Measurements from ENCODE around the gene DUSP8.

DUSP8 gene

DNA sequence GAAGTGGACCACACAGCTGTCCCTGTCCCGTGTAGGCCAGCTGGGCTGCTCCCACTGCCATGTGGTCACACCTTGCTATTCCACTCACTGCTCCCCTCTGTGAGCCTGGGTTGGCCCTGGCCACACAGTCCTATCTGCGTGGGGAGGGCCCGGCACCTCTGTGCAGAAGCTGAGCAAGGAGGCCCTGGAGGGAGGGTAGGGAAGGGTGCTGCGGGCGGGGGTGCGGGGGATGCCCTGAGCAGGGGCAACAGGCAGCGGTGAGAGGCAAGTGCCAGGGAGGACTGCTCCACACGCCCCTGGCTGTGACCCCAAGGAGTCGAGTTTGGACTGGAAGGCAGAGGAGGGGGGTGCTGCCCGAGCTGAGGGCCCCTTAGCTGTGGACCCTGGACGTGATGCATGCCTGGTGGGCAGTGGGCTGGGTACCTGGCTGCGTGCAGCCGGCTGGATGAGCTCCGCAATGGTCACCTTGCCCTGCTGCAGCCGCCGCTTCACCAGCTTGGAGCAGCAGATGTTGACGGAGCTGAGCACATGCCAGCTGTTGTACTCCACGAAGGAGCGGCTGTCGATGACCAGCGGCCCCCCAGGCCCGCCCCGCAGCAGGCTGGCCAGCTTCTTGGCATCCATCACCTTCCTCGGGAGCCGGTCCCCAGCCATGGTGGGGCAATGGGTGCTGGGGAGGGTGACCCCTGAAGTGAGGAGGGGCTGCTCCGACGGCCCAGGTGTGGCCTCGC, 6.7 kb downstream of the DUSP8 start:
- FAIRE-seq: no peak

DNA sequence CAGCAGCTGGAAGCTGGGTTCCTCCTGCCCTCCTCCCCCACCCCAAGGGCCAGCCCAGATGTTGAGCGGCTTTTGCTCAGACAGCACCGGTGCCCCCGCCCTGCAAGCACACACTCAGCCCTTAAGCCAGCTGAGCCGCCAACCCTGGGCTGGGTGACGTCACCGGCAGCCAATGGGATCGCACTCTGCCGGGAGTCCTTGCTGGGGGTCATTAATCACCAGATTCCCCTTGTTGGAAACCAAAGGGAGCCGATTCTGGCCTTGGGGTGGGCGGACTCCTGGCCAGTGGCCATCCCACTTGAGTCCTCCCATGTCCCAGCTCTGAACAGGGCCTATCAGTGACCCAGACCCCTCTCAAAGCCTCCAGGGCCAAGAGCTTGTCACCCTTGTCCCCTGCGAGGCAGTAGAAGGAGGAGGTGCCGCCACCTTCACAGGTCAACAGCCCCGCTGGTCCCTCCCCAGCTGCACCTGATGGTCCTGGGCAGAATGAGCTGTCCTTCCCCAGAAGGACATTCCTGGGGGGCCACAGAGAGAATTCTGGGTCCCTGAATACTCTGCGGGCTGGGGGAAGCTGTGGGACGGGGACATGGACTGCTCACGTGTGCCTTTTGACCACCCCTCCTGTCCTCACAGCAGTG, 7.4 kb downstream of the DUSP8 start:
- FAIRE-seq: no peak

DNA sequence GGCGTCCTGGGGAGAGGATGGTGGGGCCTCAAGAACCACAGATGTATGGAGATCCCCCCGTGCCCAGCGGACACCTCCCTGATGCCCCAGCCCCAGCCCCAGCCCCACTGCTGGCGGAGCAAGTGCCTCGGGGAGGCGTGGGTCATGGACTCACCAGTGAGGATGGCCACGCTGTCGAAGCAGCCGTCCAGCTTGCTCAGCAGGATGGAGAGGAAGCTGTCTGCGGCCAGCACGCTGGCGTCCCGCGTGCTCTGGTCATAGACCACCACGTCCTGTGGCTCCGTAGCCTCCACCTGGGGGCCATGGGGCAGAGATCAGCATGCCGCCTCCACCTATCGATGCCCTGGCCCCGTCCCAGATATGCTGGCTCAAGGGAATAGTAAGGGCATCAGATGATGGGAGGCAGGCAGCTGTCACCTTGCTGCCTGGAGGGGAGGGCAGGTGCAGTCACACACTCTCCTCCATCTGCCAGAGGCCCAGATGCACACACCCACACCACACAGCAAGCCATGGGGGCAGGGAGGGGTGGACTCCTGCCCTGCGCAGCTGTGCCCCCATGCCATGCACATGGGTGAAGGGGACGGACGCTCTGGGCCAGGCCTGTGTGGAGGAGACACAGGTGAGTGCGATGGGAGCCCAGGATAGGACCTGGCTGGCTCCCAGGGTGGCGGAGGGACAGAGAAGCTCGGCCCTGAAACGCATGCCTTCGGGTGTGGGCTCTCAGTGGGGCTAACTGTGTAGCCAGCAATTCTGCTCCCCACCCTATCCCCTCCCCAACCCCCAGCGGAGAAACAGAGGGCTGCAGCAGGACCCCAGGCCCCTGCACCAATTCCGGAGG, 8.2 kb downstream of the DUSP8 start:
- FAIRE-seq: no peak

DNA sequence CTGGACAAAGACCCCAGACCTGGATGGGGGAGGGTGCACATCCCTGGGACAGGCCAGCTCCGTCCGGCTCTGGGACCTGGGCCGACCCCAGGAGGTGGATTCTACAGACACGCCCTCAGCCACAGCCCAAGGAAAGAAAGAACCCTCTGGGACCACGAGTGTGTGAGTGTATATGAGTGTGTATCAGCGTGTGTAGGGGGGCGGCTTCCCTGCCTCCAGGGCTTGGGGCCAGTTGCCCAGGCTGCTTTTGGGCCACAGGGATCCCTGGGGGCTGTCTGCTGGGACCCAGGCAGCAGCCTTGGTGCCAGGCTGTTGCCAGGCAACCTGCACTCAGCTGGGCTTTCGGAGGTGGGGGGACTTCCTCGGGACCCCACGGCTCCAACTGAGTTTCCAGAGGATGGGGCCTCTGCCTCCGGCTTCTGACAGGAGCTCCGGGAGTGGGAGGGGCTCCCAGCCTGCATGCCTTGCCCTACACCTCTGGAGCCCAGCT, 8.9 kb downstream of the DUSP8 start:
- FAIRE-seq: no peak

DNA sequence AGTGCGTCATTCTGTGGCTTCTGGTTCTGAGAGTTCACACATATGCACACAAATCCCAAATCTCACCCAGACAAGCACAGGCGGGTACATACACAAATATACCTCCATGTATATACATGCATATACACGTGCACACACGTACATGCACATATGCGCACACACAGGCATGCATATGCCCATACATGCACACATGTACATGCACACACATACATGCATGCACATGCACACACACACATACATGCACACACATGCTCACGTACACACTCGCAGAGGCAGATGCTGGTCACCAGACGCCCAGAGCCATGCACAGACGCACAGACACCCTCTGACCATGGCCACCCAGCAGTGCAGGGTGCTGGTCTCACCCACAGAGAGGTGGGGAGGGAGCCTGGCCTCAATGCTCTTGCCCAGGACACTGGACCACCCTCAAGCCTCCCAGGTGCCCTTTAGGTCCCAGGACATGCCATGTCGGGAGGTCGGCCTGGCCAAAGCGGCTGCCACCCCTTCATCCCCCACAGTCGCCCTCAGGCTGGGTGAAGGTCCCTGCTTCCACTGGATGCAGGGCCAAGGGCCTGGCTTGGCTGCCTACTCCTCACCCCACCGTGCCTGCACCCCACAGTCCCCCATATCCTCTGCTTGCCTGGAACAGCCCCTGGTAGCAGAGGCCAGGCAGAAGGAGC, 9.5 kb downstream of the DUSP8 start:
- no peak for FAIRE-seq

DNA sequence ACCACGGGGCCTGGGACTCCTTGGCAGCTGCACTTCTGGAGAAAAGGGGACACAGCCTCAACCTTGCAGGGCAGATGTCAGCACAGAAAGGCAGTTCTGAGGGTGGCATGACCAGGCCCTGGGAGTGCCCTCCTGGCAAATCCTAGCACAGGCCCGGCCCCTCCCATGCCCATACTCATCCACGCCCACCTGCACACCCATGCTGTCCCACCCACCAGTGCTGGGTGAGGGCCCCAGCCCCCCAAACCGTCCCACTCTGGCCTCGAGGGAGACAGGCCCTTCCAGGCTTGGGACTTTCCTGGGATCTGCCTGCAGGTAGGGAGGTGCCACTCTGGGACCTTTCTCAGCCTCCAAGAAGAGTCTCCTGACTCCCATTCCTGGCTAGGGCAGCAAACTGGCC, 10.1 kb downstream of the DUSP8 start:
- no peak for FAIRE-seq

DNA sequence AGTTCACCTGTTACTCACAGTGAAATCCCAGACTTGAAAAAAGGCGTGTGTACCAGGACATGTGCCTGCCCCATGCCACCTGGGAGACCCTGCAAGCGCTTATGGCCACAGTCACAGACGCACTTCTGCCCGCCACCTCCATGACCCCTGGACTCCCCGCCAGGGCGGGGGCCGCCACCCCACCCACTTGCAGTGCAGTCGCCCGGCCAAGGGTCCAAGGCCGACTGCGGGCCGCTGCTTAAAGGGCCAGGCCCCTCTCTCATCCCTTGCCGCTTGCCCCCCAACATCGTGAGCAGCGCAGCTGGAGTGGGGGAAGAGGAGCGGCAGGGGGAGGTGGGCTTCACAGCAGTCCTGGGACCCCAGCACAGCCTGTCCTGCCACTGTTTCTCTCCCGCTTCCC, 10.8 kb downstream of the DUSP8 start:
- FAIRE-seq: no peak

DNA sequence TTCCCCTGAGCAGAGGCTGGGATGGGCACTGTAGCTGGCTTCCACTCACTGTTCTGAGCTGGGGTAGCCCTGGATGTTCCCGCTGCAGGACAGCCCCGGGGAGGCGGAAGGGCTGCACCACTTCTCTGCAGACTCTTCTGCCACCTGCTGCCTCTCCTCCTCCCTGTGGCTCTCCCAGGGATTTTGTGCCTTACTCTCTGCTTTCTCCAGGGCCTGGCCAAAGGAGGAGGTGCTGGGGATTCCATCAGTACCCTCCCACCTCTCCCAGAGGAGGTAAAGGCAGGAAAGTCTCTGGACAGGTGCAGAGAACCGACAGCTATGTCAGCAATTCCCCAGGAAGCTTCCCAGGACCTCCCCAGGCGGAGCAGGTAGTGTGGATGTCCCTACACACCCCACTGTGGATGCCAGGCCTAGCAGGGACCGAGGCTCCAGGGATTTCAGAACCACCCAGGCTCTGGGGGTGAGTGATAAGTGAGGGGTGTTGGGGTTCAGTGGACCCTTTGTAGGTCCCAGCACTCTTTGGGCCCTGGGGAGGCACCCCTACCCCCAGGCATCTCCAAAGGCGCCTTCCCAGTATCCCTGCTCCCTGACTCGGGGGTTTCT, 11.3 kb downstream of the DUSP8 start:
- FAIRE-seq: no peak

DNA sequence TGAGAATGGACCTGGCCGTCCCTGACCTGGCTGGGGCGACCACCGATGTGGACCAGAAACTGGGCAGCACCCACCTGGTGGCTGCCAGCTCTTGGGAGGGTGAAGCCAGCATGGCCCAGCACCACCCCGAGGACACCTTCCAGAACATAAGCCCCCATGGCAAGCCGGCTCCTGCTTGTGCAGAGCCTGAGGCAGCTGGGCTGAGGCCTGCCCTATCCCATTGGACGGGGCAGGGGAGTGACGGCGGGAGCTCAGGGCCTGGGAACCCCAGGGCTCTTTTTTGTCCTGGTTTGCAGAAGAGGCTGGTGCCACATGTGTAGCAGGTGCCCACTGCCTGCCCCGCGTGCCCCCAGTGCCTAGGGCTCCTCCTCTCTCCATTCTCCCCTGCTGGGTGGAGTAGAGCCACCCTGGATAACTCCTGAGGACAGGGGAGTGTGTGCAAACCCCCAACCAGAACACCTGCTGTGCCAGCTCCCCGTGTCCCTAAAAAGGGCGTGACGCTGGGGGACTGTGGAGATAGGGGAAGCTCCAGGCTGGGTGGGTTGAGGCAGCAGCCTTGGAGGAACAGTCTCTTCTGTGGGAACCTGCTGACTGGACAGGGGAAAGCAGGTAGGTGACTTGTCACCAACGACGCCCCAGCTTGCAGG, 11.9 kb downstream of the DUSP8 start:
- no peak for FAIRE-seq

DNA sequence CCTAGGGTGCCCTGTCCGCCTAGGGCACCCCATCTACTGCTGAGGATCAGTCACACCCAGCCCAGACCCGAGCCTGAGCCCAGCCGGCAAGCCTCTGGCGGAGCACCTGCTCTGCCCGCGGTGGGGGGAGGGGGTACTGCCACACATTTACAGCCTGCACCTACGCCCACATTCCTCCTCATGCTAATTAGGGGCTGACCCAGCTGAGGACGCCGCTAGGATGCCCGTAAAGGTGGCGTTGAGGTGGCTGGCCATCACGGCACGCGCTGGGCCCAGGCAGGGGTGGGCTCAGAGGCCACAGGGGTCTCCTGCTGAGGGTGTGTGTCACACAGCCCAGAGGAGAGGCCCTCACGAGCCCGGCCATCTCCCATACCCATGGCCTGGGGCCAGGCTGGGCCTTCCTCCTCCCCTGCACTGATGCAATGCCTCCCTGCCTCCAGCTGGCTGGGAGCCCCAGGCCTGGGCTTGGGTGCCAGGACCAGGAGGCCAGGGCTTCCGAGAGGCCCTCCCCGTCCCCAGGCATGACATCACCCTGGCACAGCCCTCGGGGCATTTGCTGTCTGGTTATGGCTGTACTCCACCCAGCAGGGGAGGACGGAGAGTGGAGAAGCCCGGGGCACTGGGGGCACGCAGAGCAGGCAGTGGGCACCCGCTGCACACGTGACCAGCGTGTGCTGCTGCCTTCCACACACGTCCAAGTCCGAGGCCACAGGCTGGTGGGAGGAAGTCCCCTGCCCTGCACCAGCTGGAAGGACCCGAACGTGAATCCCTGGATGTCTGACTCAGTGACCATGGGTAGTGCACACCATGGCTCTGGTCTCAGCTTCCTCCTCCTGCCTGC, 12.7 kb downstream of the DUSP8 start:
- FAIRE-seq: no peak

DNA sequence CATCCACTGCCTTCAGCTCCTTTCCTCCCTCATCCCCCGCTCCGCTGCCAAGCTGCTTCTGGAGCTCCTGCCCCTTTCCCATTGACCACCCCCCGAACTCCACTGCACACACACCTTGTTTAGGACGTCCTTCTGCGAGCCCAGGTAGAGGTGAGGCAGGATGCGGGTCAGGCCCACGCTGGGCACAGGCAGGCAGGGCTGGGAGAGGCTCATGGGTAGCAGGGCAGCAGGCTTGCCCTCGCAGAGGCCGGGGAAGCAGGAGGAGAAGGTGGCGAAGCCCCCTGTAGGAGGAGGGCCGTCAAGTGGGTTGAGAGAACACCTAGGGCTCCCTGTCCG, 13.3 kb downstream of the DUSP8 start:
- no peak for FAIRE-seq

DNA sequence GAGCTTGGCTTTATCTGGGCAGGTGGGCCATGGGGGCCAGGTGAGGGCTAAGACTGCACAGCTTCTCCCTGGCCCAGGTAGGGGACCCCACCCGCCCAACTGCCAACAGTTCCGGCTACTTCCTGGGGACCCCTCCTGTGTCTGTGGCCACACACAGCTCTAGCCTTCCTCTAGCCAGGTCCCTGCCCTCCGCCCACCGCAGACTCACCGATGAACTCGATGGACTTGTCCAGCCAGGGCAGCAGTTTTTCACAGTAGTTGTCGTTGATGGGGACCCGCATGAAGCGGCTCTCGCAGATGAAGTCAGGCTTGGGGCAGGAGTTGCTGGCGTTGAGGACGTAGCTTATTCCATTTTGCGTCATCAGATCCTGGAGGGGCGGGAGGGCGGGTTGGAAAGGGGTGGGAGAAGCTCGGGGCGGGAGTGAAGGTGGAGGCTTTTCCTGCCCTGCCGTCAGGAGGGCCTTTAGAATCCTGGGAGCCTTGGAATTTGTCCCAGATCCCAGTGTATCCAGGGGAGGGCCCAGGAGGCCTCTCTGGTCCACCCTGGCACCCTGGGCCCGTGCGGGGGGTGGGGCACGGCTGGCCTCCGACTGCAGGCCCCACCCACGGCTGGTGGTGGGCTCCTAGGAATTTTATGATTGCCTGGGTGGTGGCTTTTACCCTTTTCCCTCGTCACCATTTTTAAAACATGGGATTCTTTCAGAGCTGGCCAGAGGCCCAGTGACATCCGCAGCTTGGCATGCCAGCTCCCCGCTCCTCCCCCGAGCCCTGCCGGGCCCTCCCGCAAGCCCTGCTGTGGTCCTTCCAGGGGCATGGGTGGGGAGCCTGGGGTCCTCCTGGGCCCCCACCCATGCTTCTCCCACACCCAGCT, 13.9 kb downstream of the DUSP8 start:
- FAIRE-seq: no peak

DNA sequence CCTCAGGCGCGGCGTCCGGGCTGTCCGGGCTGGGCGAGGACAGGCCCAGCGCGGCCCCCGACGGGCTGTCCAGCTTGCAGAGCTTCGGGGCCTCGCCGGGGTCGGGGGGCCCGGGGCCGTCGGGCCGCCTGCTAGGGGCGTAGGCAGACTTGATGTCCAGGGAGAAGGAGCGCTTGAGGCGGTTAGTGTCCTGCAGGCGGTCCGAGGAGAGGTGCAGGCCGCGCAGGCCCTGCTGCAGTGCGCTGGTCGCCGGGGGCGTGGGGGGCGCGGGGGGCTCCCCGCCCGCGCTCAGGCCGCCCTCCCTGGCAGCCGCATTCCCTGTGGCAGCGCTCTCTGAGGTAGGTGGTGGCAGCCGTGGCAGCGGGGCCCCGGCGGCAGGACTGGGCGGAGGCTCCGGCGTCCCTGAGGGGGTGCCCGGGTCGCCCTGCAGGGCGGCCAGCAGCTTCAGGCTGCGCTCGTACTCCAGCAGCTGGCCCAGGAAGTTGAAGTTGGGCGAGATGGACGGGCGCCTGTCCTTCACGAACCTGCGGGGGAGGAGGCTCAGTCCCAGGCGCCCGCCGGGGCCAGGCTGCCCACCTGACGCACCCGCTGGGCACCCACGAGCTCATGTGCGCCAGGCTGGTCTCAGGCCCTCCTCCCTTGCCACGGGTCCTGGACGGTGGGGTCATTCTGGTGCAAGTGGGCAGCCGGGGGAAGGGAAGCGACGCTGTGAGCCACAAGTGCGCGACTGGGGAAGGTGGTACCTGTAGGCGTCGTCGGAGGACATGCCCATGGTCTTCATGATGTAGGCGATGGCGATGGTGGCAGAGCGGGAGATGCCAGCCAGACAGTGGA, 14.8 kb downstream of the DUSP8 start:
- no peak for FAIRE-seq

DNA sequence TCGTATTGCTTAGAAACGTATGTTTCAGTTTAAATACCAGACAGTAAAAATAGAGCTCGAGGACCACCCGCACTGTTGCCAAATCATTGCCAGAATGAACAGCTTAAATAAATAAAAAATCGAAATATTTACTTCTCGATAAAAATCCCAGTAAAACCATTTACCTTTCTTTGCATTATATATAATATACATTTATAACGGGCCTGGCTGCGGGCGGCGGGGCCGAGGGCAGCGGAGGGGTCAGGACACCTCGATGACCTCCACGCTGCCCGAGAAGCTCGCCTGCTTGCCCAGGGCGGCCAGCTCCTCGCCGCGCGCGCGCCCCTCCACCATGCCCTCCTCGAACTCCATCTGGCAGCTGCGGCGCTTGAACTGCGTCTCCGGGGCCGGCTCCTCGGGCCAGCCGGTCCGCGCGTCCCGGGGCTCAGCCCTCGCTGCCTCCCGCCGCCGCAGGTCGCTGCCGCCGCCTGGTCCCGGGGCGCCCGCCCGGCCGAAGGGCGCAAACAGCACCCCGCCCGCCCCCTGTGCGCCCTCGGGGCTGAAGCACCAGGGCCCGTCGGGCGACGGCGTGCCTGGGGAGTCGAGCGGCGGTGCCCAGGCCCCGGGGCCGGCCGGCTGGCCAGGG, 15.7 kb downstream of the DUSP8 start:
- FAIRE-seq: no peak

DNA sequence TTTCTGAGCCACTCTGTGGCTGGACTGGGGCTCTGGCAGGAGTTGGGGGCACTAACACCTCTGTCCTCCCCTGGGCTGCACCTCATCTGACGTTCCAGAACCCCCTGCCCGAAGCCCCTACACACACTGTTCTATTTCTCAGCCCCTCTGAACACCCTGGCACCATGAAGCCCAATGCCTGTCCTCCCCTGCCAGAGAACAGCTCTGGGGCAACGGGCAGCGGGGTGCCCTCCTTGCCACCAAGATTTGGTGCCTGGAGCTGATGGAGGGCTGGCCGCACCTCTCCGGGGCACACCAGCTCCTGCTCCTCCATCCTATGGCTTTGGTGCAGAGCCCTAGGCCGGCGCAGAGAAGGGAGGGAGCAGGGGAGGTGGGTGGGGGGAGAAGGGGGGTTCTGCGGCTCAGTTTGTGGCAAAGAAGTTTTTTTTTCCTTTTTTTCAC, 16.3 kb downstream of the DUSP8 start:
- no peak for FAIRE-seq

DNA sequence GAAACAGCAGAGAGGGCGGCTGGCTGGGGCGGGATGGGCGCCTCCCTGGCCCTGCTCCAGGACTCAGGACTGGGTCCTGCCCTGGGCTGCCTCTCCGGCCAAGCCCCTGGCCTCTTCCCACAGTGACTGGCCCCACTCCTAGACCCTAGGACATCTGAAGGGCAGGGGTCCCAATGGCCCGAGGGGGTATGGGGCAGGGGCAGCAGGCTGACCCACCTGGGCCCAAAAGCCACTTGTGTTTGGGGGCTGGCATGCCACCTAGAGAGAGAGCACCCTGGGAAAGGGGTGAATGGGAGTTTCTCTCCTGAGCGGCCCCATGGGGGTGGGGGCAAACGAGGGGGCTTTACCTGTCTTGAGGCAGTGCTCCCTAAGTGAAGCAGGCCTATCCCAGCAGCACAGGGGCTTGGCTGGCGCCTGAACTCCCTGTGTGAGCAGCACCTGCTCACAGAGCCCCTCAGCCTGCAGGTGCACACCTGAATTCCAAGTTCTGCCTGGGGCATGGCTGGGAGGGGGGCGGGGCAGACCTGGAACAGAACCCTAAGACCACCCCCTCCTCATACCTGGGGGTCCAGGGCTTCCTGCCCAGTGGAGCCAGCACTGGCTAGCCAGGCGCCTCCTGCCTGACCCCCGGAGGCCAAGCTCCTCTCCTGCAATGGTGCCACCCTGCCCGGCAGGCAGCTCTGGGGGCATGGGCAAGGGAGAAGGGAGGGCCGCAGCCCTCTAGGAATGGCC, 16.9 kb downstream of the DUSP8 start:
- no peak for FAIRE-seq

DNA sequence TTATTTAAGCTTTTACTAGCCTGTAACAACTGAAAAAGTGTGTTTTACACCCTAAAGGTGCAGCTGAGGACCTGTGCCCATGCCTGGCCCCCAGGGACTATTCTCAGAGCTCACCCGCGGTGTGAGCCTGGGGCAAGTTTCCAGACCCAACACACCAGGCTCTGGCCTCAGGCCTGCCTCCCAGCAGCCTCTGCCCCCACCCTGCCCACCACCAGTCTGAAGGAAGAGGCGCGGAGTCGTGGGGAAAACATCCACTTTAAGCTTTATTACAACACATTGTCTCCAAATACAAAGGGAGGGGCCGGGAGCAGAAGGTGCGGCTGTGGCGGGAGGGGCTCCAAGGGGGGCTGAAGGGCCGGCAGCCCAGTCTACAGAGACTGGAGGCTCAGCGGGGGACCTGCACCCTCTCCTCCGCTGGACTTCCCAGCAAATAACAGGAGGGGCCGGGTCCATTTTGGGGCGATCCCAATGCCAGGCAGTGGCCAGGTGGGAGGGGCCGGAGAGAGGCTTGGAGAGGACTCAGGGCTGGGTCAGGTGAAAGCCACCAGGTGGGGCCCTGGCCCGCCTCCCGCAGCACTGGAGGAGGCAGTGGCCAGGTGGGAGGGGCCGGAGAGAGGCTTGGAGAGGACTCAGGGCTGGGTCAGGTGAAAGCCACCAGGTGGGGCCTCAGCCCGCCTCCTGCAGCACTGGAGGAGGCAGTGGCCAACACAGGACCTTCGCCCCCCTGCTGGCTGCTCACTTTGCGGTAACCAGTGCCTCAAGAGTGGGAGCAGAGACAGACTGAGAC, 18.1 kb downstream of the DUSP8 start:
- no peak for FAIRE-seq
